OCI-LY7 (cell line): Measurements from ENCODE around the gene TMEM239. TPM values are rescaled to one million over a fixed set of nuclear protein-coding genes. Genes with fewer than 3 reads are reported as not detected.

ENCODE experiments used
- BruUV-seq: library from RNA; stranded (reverse); fragments of 400-500 nt; replicated peaks from 2 replicates; lab custom pipeline; 2021; lab: Mats Ljungman, UMichigan
- CTCF ChIA-PET: fragments of 300-600 bp; sonication (Branson Sonifier 250); formaldehyde crosslinking; loops from one replicate; lab custom pipeline; 2022; ENCODE audit warnings: antibody characterized with exemption; ENCODE audit not compliant: unreplicated experiment; lab: Charles Lee
- POLR2A ChIA-PET: fragments of 300-600 bp; sonication (Branson Sonifier 250); formaldehyde crosslinking; loops from one replicate; lab custom pipeline; 2022; ENCODE audit warnings: antibody characterized with exemption; lab: Charles Lee
- DNase-seq: peaks from one replicate; pipeline ENCODE4 v3.0.0-alpha.2; 2015; ENCODE audit warnings: low spot score
- H2AFZ ChIP-seq: fragments of 200-600 bp; sonication (generic), shearing (Covaris generic); 2 replicates; pipeline ENCODE4 v1.6.1; 2014; ENCODE audit warnings: mild to moderate bottlenecking, antibody characterized with exemption, low read length, moderate library complexity
- H3K27ac ChIP-seq: fragments of 200-600 bp; sonication (generic); 2 replicates; pipeline ENCODE4 v1.5.1; 2014; ENCODE audit warnings: mixed run types, low read depth, mild to moderate bottlenecking, moderate library complexity, low read length, inconsistent platforms; ENCODE audit not compliant: poor library complexity, severe bottlenecking
- H3K36me3 ChIP-seq: fragments of 200-600 bp; sonication (generic); 2 replicates; pipeline ENCODE4 v1.6.1; 2014; ENCODE audit warnings: mild to moderate bottlenecking, antibody characterized with exemption, low read length, moderate library complexity, mixed read lengths; ENCODE audit not compliant: insufficient read depth
- H3K4me1 ChIP-seq: fragments of 200-600 bp; sonication (generic); 2 replicates; pipeline ENCODE4 v1.5.1; 2014; ENCODE audit warnings: mild to moderate bottlenecking, low read length; ENCODE audit not compliant: insufficient read depth, poor library complexity, severe bottlenecking
- H3K4me2 ChIP-seq: fragments of 200-600 bp; sonication (generic); 2 replicates; pipeline ENCODE4 v1.6.1; 2014; ENCODE audit warnings: mild to moderate bottlenecking, low read length
- H3K4me3 ChIP-seq: fragments of 200-600 bp; sonication (generic); 2 replicates; pipeline ENCODE4 v1.5.1; 2014; ENCODE audit warnings: mild to moderate bottlenecking, low read depth, low read length; ENCODE audit not compliant: poor library complexity, severe bottlenecking
- H3K79me2 ChIP-seq: fragments of 200-600 bp; sonication (generic); 2 replicates; pipeline ENCODE4 v1.6.1; 2016; ENCODE audit warnings: low read depth, mild to moderate bottlenecking, low read length, moderate library complexity, mixed read lengths; ENCODE audit not compliant: insufficient read depth
- H3K9me2 ChIP-seq: fragments of 200-600 bp; sonication (generic); 2 replicates; pipeline ENCODE4 v1.6.1; 2016; ENCODE audit warnings: mild to moderate bottlenecking, low read length, mixed read lengths; ENCODE audit not compliant: insufficient read depth
- H3K9me3 ChIP-seq: fragments of 200-600 bp; sonication (generic); 2 replicates; pipeline ENCODE4 v1.6.1; 2014; ENCODE audit warnings: mild to moderate bottlenecking, mixed run types, low read length, mixed read lengths
- H4K20me1 ChIP-seq: fragments of 200-600 bp; sonication (generic); 2 replicates; pipeline ENCODE4 v1.6.1; 2014; ENCODE audit warnings: mild to moderate bottlenecking, antibody characterized with exemption, low read length, moderate library complexity, mixed read lengths; ENCODE audit not compliant: insufficient read depth
- EZH2phosphoT487 ChIP-seq: fragments of 200-600 bp; sonication (generic); IDR thresholded peaks from 2 replicates; pipeline ENCODE4 v1.6.1; 2018; ENCODE audit warnings: low read depth, borderline replicate concordance, mild to moderate bottlenecking, mixed run types, antibody characterized with exemption, low read length, moderate library complexity, mixed read lengths
- intact Hi-C: fragments of 100-400 bp; cut with micrococcal nuclease; formaldehyde crosslinking; loops from one replicate; pipeline ENCODE4 v1.10.0; 2022; ENCODE audit not compliant: unreplicated experiment
- total RNA-seq, 2 experiments: library from RNA; depleted of rRNA in 1 of 2; stranded (reverse); fragments of >200 nt in 1 of 2; shearing (Covaris generic) in 1 of 2; gene quantifications; 2 replicates each; pipeline ENCODE4 v1.2.3, GENCODE V29; 2014 to 2022
- TF ChIP-seq, protein P1 (sequence below): fragments of 200-600 bp; sonication (generic); conservative IDR thresholded peaks from 2 replicates; pipeline ENCODE4 v1.5.1; 2014; ENCODE audit warnings: mild to moderate bottlenecking, antibody characterized with exemption, low read length, moderate library complexity, mixed read lengths

Gene TMEM239
- total RNA-seq, 2 experiments from 2014 or later, result not detected

DNA sequence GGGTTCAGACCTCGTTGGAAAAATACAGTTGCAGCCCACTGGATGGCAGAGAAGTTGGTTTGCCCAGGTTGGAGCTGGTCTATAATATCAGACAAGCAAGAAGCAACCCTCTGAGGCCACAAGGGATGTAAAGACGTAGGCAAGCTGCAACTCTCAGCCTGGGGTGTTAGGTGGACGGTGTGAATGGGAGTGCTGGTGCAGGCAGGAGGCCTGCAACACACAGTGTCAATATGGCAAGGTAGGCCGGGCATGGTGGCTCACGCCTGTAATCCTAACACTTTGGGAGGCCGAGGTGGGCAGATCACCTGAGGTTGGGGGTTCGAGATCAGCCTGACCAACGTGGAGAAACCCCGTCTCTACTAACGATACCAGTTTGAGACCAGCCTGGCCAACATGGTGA lies 34.9 kb downstream of the TMEM239 start:
- BruUV-seq, result no TSS peak
- TF ChIP-seq, protein P1, sequence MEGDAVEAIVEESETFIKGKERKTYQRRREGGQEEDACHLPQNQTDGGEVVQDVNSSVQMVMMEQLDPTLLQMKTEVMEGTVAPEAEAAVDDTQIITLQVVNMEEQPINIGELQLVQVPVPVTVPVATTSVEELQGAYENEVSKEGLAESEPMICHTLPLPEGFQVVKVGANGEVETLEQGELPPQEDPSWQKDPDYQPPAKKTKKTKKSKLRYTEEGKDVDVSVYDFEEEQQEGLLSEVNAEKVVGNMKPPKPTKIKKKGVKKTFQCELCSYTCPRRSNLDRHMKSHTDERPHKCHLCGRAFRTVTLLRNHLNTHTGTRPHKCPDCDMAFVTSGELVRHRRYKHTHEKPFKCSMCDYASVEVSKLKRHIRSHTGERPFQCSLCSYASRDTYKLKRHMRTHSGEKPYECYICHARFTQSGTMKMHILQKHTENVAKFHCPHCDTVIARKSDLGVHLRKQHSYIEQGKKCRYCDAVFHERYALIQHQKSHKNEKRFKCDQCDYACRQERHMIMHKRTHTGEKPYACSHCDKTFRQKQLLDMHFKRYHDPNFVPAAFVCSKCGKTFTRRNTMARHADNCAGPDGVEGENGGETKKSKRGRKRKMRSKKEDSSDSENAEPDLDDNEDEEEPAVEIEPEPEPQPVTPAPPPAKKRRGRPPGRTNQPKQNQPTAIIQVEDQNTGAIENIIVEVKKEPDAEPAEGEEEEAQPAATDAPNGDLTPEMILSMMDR, result no peak
- TF ChIP-seq EZH2phosphoT487, result no peak
- POLR2A ChIA-PET, result interaction anchor here (0.6 kb wide), 1 partner anchor 1002 kb away, joined by 3 read pairs; no protein-coding TSS in a partner anchor

DNA sequence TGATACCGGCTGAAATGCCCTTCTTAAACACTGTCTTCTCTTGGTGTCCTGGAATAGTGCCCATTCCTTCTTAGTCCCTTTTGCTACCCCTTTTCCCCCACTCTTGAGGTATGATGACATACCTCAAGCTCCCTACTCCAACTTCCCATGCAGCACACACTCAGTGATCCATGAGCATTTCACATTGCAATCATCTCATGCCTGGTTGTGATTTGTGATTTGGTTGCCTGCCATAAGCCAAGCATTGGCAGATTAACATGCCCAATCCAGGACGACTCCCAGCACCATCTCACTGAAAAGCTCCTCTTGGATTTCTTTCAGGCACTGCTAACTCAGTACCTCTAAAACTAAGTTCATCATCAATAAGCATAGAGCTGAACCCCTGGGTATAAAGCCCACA lies 42.4 kb downstream of the TMEM239 start:
- Histone ChIP-seq H4K20me1 (no peaks in the 10 kb centered on the region), H2AFZ (no peak overlapping the region), H3K9me2 (no peaks in the 10 kb centered on the region), H3K4me1 (no peaks in the 10 kb centered on the region), H3K9me3 (no peaks in the 10 kb centered on the region), H3K27ac (no peak overlapping the region), H3K36me3 (no peaks in the 10 kb centered on the region), H3K79me2 (no peaks in the 10 kb centered on the region), H3K4me2 (no peak overlapping the region), H3K4me3 (no peak overlapping the region)
- TF ChIP-seq EZH2phosphoT487, result no peak
- TF ChIP-seq, protein P1, result no peak
- CTCF ChIA-PET, result no interaction called here
- DNase-seq, result no peak
- no TSS peak for BruUV-seq
- POLR2A ChIA-PET, result no interaction called here
- intact Hi-C loops, result loop anchor here (10.0 kb wide), 1 partner anchor 144 kb away; no protein-coding TSS in a partner anchor

More for the DNA sequence above, 34.9 kb downstream of the TMEM239 start:
- Histone ChIP-seq H3K9me3 (no peaks in the 10 kb centered on the region), H2AFZ (no peak overlapping the region), H3K4me2 (no peak overlapping the region), H3K9me2 (no peaks in the 10 kb centered on the region), H3K36me3 (no peaks in the 10 kb centered on the region), H3K27ac (no peak overlapping the region), H3K79me2 (no peaks in the 10 kb centered on the region), H3K4me3 (no peak overlapping the region), H4K20me1 (no peaks in the 10 kb centered on the region), H3K4me1 (no peaks in the 10 kb centered on the region)
- CTCF ChIA-PET, result interaction anchor here (0.6 kb wide), 1 partner anchor 157 kb away, joined by 3 read pairs; no protein-coding TSS in a partner anchor
- no peak for DNase-seq
- intact Hi-C loops, result loop anchor here (5.0 to 10.0 kb wide), 2 partner anchors 94 to 136 kb away; no protein-coding TSS in a partner anchor

DNA sequence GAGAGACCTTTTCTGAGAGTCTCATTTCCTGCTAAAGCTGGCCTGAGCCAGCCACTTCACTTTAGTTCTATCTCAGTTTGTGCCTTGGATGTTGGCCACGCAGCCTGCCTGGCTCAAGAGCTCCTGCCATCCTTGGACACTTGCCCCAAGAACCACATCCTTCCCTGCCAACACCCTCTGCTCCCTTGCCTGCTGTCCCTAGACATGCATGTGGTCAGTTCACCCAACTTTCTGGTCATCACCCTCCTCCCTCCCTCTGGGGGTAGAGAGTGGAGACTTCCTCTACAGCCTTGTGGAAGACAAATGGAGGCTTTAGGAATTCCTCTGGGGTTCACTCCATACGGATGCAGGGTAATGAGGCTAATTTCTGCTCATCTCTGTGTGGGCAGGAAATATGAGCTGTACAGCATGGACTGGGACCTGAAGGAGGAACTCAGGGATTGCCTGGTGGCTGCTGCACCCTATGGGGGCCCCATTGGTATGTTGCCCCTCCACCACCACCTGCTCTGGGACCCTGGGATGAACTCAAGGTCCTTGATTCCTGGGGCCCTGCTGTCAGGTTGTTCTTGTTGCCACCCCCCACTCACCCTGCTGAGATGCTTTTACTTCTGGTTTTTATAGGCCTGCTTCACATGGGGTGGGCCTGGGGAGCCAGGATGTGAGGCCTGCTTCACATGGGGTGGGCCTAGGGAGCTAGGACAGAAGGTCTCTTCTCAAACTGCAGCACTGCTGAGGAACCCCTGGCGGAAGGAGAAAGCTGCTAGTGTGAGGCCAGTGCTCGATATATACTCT lies 43.4 kb downstream of the TMEM239 start:
- TF ChIP-seq, protein P1, result no peak
- no peak for TF ChIP-seq EZH2phosphoT487
- POLR2A ChIA-PET, result interaction anchor here (0.7 kb wide), 1 partner anchor 331 kb away, joined by 3 read pairs; no protein-coding TSS in a partner anchor
- Histone ChIP-seq H3K27ac (no peak overlapping the region), H3K9me3 (no peaks in the 10 kb centered on the region), H3K9me2 (no peaks in the 10 kb centered on the region), H3K4me2 (no peak overlapping the region), H3K79me2 (no peaks in the 10 kb centered on the region), H3K4me1 (no peaks in the 10 kb centered on the region), H3K4me3 (no peak overlapping the region), H2AFZ (no peak overlapping the region), H3K36me3 (no peaks in the 10 kb centered on the region), H4K20me1 (no peaks in the 10 kb centered on the region)
- CTCF ChIA-PET, result no interaction called here
- BruUV-seq, result no TSS peak
- intact Hi-C loops, result loop anchor here (10.0 kb wide), 1 partner anchor 145 kb away; no protein-coding TSS in a partner anchor
- no peak for DNase-seq
